Prostate gland (tissue), 2 donors: ENCODE data around the gene SLC6A11.

Source experiments
- CTCF ChIP-seq, 4 experiments: fragments of 200-600 bp in 2 of 4; fragments of 450-650 bp in 2 of 4; sonication (generic) in 2 of 4; IDR thresholded peaks; 1 replicate in 3 of 4; 2 replicates in 1 of 4; pipeline ENCODE4 v1.5.1; 2016 to 2019; ENCODE audit warnings: antibody characterized with exemption in 4 of 4, mild to moderate bottlenecking in 2 of 4, moderate library complexity in 2 of 4
- POLR2A ChIP-seq: fragments of 450-650 bp; IDR thresholded peaks from one replicate; pipeline ENCODE4 v1.6.1; 2016; ENCODE audit warnings: antibody characterized with exemption, mild to moderate bottlenecking
- POLR2AphosphoS5 ChIP-seq: sonication (generic); formaldehyde crosslinking; IDR thresholded peaks from one replicate; pipeline ENCODE4 v1.6.1; 2017; ENCODE audit warnings: antibody characterized with exemption

- no peak for TF ChIP-seq POLR2A
- no peak for TF ChIP-seq CTCF (IDR thresholded peaks at IDR 0.05)
- TF ChIP-seq POLR2AphosphoS5: no peak
These were observed 166.8 kb downstream of the SLC6A11 start for GRCh38 chr3:10982782-10983181.
